Activated naive CD8-positive, alpha-beta T cell treated with anti-CD3 and anti-CD28 coated beads for 36 hours (primary cell): ENCODE data around the gene MRC2. TPM values are rescaled to one million over a fixed set of nuclear protein-coding genes. Genes with fewer than 3 reads are reported as not detected.

Experiments used
- DNase-seq: peaks from one replicate; pipeline ENCODE4 v3.0.0; 2021
- H3K27ac Mint-ChIP-seq: one replicate; pipeline ENCODE4 v1.8.0; 2022; ENCODE audit warnings: mild to moderate bottlenecking, moderate library complexity, mixed read lengths
- H3K27me3 Mint-ChIP-seq: one replicate; pipeline ENCODE4 v1.8.0; 2022; ENCODE audit warnings: mild to moderate bottlenecking, mixed read lengths
- H3K36me3 Mint-ChIP-seq: one replicate; pipeline ENCODE4 v1.8.0; 2021; ENCODE audit warnings: mild to moderate bottlenecking, mixed read lengths
- H3K4me1 Mint-ChIP-seq: one replicate; pipeline ENCODE4 v1.8.0; 2021; ENCODE audit warnings: mixed read lengths
- H3K4me3 Mint-ChIP-seq: one replicate; pipeline ENCODE4 v1.8.0; 2022; ENCODE audit warnings: mild to moderate bottlenecking, moderate library complexity, mixed read lengths
- H3K9me3 Mint-ChIP-seq: one replicate; pipeline ENCODE4 v1.8.0; 2022; ENCODE audit warnings: mixed read lengths
- total RNA-seq, 2 experiments: library from RNA; stranded (reverse); gene quantifications; one replicate each; pipeline ENCODE4 v1.2.3, GENCODE V29; 2021

MRC2 gene
- total RNA-seq, 2 experiments from 2014 or later = 5.1 to 5.8 TPM

DNA sequence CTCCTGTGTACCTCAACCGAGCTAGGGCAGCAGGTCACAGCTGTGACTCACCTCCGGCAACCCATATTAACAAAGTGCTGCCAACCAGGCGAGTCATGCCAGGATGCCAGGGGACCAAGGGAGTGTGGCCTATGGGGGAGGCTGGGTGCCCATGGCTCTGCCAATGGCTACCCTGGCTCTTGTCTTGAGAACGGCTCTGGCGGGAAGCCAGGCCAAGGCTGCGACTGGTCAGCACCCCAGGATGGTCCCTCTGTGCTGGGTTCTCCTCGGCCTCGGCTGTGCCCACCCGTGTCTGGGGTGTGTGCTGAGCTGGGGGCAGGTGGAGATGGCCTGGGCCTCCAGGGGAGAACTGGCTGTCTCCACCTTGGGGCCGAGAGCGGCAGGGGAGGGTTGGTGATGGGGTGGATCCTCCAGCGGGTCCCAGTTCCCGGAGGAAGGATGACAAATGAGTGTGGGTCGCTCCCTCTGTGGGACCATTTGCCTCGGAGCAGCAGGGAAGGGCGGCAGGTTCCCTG, 75.8 kb downstream of the MRC2 start:
- H3K27ac Mint-ChIP-seq = no peak overlapping the region
- no peaks in the 10 kb centered on the region for H3K36me3 Mint-ChIP-seq
- H3K9me3 Mint-ChIP-seq = no peaks in the 10 kb centered on the region
- peaks cover 13% of the 10 kb centered on the region for H3K4me1 Mint-ChIP-seq
- peaks cover 26% of the 10 kb centered on the region for H3K27me3 Mint-ChIP-seq
- H3K4me3 Mint-ChIP-seq = peak overlapping the region; percentile 34
- DNase-seq = no peak

DNA sequence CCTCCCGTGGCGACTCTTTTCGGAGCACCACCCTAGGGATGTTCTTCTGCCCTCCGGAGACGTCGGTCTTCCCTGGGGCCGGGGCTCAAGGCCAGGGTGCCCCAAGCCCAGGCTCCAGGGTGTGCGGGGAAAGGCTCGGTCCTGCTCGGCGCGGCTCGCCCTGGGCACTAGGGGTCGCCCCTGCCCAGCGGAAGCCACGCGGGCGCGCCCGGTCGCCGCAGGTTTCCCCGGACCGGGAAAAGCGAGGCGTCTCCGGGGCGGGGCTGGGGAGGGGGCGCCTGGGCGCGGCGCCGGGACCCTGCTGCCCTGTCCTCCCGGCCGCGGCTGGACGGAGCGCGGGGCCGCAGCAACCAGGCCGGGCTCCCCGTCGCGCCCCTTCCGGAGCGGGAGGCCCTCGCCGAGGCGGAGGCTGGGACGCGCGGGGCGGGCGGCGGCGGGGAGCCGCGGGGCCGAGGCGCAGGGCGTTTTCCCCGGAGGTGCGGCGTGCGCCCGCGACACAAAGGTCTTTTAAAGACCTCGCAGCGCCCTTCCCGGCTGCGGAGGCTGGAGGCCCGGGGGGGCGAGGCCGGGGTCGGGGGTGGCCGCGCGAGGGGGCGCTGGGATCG, 76.4 kb downstream of the MRC2 start:
- Mint-ChIP-seq H3K27me3 (peaks cover 26% of the 10 kb centered on the region), H3K36me3 (no peaks in the 10 kb centered on the region), H3K9me3 (peaks cover 4% of the 10 kb centered on the region), H3K4me3 (peak overlapping the region; percentile 34), H3K4me1 (peaks cover 13% of the 10 kb centered on the region), H3K27ac (no peak overlapping the region)
- DNase-seq = peak; percentile 79

DNA sequence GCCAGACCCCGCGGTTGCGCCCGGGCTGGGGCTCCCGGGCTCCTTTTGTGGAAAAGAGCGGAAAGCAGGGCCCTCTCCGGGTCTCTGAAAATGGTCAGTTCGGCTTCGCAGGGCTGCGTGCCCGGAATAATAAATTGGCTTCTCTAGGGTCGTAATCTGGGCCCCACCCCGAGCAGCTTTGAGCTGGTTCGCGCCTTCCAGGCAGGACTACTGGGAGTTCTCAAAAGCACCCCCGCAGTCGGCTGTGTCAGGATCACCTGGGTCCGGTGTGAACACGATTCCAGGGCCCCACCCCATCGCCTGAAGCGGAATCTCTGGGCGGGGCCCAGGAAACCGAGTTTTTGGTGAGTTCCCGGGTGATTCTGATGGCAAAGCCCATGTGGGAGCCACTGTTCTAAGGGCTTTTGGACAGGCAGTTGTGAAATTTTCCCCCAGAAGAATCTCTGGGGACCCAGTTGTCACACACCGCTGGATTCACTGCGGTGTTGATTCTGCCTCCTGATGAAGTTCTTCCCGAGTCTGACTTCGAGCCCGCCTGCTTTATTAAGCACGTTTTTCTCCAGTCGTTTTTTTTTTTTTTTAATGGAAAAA, 77.0 kb downstream of the MRC2 start:
- H3K4me1 Mint-ChIP-seq = peaks cover 13% of the 10 kb centered on the region
- peaks cover 26% of the 10 kb centered on the region for H3K27me3 Mint-ChIP-seq
- no peaks in the 10 kb centered on the region for H3K36me3 Mint-ChIP-seq
- H3K4me3 Mint-ChIP-seq = peak overlapping the region; percentile 57
- DNase-seq = no peak
- no peak overlapping the region for H3K27ac Mint-ChIP-seq
- peaks cover 4% of the 10 kb centered on the region for H3K9me3 Mint-ChIP-seq

DNA sequence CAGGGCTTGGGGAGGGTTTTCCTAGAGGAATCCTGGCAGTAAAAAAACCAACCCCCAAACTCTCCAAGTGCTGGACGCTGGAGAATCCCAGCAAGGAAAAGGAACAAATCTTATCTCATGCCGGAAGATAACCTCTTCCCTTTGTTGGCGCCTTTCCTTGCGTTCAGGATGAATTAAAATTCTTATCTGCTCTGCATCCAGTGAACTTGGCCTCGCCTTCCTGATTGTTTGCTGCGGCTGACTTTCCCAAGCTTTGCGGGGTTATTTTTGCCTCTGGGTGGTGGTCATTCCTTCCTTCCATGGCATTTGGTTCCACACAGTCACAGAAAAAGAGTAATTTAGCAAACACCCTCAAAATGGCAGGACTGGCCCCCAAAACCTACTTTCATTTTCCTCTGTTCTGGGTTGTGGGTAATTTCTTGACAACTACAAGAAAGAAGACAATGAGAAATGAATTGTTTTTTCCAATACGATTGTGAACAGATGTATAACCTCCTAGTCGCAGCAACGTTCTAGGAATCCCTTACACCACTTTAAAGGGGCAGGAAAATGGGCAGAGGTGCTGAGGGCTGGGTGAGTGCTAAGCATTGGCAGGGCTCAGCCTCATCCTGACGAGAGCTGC, 77.8 kb downstream of the MRC2 start:
- Mint-ChIP-seq H3K27ac (no peak overlapping the region), H3K4me1 (peaks cover 13% of the 10 kb centered on the region), H3K4me3 (peak overlapping the region; percentile 20), H3K36me3 (no peaks in the 10 kb centered on the region), H3K9me3 (peaks cover 4% of the 10 kb centered on the region), H3K27me3 (peaks cover 23% of the 10 kb centered on the region)
- DNase-seq = no peak

DNA sequence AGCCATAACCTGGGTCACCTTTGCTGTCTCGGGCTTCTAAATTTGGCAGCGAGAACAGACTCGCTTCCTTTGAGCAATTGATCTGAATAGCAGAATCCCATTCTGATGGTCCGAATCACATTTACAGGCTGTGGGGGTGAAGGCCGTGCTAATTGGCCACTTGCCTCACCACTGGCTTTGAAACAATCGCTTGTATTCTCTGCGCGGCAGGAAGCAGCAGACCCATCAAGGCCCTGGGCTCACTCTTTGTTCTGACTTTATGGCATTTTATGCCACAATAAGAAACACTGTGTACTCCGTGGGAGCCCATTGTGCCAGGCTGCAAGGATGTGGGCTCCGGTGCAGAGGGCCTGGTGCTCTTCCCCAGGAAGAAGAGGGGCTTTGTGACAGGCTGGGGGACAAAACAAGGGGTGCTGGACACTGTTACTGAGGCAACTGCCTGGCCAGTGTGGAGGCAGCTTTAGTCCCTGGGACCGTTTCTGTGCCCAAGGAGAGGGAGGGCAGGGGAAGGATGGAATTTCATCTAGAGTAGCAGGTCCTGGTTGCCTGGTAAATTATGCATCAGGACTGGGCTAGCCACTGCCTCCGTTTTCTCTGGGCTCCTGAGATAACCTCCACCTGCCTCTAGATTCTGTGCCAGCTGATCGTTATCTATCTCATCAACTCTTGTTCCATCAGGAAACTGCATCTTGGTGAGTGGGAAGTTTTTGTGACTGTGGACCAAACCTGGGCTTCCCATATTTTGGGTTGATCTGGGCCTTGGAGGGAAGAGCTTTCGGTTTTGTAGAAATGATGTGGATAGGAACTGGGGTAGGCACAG, 78.5 kb downstream of the MRC2 start:
- Mint-ChIP-seq H3K27ac (no peak overlapping the region), H3K4me3 (no peak overlapping the region), H3K36me3 (no peaks in the 10 kb centered on the region), H3K27me3 (peaks cover 23% of the 10 kb centered on the region), H3K9me3 (peaks cover 4% of the 10 kb centered on the region), H3K4me1 (peaks cover 13% of the 10 kb centered on the region)
- DNase-seq = no peak

DNA sequence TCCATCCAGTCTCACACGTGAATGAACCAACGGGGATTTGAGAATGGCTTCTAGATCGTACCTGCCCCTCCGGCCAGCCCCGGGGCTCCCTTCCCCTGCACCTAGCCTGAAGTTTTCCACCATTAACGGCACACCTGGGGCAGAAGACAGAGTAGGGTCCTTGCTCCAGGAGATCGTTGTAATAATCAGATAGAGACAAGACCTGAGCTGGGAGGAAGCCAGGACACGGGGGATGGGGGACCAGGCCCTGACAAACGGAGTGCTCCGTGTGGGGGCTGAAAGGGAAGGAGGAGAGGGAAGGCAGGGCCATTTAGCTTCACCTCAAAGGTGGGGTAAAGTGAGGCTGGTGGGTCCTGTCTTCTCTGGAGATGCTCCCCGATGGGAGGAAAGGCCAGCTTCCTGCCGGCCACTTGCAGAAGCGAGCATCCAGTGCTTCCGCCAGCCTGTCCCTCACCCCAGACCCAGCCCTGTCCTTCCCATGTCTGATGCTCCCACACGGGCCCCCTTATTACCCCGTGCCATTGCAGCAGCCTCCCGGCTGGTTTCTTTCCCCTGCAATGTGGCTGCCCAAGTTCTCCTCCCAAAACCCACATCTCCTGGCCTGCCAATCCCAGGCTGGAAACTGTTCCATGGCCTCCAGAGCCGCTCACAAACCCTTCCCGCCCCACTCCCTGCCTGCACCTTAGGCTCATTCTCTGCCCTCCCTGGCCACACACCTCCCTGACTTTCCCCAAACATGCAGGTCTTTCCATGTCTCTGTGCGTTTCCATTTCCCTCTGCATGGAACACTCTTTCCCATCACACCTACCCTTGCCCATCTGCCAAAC, 79.3 kb downstream of the MRC2 start:
- no peak overlapping the region for H3K27ac Mint-ChIP-seq
- peaks cover 20% of the 10 kb centered on the region for H3K27me3 Mint-ChIP-seq
- no peak for DNase-seq
- no peaks in the 10 kb centered on the region for H3K36me3 Mint-ChIP-seq
- no peak overlapping the region for H3K4me3 Mint-ChIP-seq
- H3K4me1 Mint-ChIP-seq = peaks cover 13% of the 10 kb centered on the region
- H3K9me3 Mint-ChIP-seq = peaks cover 4% of the 10 kb centered on the region

DNA sequence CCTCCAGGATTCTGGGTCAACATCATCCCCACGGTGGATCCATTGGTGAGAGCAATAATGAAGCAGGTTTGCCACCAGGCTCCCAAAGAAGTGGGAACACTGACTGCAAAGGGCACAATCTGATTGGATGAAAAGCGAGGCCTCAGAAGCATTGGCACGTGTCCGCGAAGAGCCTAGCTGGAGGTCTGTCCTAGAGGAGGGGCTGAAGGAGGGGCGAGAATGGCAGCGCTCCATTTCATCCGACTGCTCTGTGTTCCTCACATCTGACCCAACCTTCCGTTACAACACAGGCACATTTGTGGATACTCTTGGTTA, 79.9 kb downstream of the MRC2 start:
- H3K4me1 Mint-ChIP-seq = peaks cover 13% of the 10 kb centered on the region
- H3K4me3 Mint-ChIP-seq = no peak overlapping the region
- H3K27me3 Mint-ChIP-seq = peaks cover 18% of the 10 kb centered on the region
- peaks cover 4% of the 10 kb centered on the region for H3K9me3 Mint-ChIP-seq
- no peak overlapping the region for H3K27ac Mint-ChIP-seq
- DNase-seq = no peak
- no peaks in the 10 kb centered on the region for H3K36me3 Mint-ChIP-seq

DNA sequence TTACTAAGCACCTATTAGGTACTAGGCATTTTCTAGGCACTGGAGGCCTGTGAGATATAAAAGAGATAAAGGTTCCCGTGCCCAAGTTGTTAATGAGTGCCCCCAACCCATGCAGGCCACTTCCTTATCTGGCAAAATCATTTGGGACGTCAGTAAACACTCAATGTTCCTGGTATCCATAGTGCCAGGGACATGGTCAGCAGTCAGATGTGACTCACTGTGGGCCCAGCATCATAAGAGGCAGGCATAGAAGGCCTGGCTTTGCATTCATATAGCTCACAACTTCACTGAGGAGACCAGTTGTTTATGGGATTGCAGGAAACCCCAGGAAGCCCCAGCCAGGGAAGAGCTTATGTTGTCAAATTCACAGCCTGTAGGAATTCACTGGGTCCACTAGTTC, 81.1 kb downstream of the MRC2 start:
- peaks cover 18% of the 10 kb centered on the region for H3K27me3 Mint-ChIP-seq
- DNase-seq = no peak
- no peak overlapping the region for H3K4me3 Mint-ChIP-seq
- peaks cover 4% of the 10 kb centered on the region for H3K9me3 Mint-ChIP-seq
- H3K36me3 Mint-ChIP-seq = no peaks in the 10 kb centered on the region
- H3K4me1 Mint-ChIP-seq = peaks cover 13% of the 10 kb centered on the region
- no peak overlapping the region for H3K27ac Mint-ChIP-seq

DNA sequence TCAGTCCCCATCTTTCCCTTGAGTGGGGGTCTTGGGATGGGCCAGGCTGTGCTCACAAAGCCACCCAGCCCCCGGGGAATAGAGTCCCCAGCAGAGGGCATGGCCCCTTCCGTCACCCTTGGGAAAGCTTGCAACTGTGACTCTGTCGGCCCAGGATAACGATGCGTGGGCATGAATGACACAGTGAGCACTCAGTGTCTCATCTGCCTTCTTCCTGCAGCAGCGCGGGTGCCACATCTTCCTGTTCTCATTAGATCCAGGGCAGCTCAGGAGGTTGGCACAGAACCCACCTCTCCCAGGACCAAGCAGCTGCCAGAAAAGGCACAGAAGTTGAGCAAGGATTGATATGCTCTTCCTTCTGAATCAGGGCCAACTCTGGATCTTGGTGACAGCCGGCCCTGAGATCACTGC, 84.7 kb downstream of the MRC2 start:
- Mint-ChIP-seq H3K27ac (no peak overlapping the region), H3K4me1 (peaks cover 3% of the 10 kb centered on the region), H3K36me3 (no peaks in the 10 kb centered on the region), H3K9me3 (peaks cover 4% of the 10 kb centered on the region), H3K27me3 (peaks cover 7% of the 10 kb centered on the region), H3K4me3 (no peak overlapping the region)
- no peak for DNase-seq

DNA sequence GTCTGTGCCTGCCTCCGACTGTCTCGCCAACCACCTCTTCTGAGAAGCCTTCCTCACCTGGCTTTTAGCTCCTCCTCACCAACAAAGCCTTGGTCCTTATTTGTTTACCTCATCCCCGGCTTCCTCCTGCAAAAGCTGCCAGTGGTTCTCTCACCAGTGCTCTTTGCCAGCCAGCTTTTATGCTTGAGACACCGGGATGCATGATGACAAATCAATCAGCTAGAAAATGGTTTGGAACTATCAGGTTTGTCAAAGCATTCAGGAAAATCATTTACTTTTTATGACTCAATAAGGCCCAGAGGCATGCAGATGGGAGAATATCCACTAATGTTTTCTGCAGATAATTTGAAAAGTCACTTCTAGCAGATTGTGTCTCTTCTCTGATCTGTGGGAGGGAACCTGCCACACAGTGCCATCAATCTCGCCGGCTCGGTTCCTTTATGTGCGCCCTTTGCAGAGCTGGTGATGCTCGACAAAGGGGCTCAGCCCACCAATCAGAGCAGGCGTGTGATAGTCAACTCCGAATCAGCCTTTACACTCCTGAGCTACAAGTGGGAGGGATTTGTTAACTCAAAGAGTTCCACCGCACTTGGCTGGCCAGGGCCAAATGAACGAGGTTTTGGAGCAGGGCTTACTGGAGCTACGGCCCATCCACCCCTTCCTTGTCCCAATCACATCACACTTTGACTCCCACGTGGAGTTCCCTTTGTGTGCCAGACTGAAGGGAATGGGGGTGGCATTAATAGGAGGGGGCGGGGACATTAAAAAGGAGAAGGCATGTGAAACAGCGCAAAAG, 85.8 kb downstream of the MRC2 start:
- Mint-ChIP-seq H3K4me3 (no peak overlapping the region), H3K27me3 (peaks cover 4% of the 10 kb centered on the region), H3K36me3 (no peaks in the 10 kb centered on the region), H3K27ac (no peak overlapping the region), H3K4me1 (peaks cover 4% of the 10 kb centered on the region), H3K9me3 (peaks cover 4% of the 10 kb centered on the region)
- DNase-seq = no peak

DNA sequence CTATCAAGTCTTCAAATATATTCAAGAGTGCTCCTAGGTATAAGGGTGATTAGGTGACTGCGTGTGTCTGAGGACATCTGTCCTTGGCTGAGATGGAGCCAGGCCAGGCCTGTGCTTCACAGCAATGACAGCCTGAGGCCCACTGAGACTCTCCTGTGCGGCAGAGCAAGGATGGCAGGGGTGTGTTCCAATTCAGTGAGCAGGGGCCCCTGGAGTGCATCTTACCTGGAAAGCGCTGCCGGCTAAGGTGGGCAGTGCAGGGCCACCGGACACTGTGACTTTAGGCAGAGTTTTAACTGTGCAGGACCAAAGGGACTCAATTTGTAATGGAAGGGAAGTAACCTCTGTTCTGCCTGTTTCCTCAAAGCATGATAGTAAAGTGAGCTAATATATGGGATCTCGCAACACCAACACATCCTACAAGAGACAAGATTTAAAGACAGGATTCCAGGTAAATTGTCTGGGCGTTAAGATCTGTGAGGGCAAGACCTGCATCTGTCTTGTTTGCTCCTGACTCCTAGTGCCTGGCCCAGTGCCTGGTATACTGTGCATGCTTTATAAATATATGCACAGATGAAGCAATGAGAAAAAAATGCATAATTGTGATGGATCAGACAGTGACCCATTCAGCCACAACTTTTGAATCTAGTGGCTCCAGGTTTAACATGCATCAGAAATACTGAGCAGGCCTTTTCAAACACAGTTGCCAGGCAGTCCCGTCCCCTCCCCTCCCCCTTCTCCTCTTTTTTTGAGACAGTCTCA, 86.7 kb downstream of the MRC2 start:
- H3K27ac Mint-ChIP-seq = no peak overlapping the region
- H3K4me3 Mint-ChIP-seq = no peak overlapping the region
- no peak for DNase-seq
- H3K27me3 Mint-ChIP-seq = peaks cover 4% of the 10 kb centered on the region
- peaks cover 10% of the 10 kb centered on the region for H3K4me1 Mint-ChIP-seq
- no peaks in the 10 kb centered on the region for H3K9me3 Mint-ChIP-seq
- H3K36me3 Mint-ChIP-seq = no peaks in the 10 kb centered on the region

DNA sequence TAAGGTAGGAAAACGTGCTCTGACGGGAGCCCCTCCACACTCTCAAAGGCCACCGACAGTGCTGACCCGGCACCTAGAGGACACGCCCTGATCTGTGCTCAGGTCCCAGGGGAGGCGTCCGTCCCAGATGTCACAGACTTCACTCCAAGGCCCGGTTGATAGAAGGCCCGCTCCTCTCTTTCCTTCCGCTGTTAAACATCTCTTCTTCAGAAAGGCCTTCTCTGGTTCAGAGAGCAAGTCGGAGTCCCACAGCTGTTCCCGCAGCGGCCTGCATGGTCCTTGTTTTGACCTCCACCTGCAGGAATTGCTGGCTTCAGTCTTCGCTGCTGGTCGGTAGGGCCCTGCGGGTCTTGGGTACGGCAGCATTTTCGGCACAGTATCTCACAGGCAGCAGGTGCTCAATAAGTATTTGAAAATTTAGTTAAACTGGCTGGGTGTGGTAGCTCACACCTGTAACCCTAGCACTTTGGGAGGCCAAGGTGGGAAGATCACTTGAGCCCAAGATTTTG, 88.5 kb downstream of the MRC2 start:
- Mint-ChIP-seq H3K27ac (no peak overlapping the region), H3K9me3 (peaks cover 6% of the 10 kb centered on the region), H3K4me3 (no peak overlapping the region), H3K27me3 (peaks cover 12% of the 10 kb centered on the region), H3K4me1 (peaks cover 13% of the 10 kb centered on the region), H3K36me3 (peaks cover 7% of the 10 kb centered on the region)
- DNase-seq = no peak

DNA sequence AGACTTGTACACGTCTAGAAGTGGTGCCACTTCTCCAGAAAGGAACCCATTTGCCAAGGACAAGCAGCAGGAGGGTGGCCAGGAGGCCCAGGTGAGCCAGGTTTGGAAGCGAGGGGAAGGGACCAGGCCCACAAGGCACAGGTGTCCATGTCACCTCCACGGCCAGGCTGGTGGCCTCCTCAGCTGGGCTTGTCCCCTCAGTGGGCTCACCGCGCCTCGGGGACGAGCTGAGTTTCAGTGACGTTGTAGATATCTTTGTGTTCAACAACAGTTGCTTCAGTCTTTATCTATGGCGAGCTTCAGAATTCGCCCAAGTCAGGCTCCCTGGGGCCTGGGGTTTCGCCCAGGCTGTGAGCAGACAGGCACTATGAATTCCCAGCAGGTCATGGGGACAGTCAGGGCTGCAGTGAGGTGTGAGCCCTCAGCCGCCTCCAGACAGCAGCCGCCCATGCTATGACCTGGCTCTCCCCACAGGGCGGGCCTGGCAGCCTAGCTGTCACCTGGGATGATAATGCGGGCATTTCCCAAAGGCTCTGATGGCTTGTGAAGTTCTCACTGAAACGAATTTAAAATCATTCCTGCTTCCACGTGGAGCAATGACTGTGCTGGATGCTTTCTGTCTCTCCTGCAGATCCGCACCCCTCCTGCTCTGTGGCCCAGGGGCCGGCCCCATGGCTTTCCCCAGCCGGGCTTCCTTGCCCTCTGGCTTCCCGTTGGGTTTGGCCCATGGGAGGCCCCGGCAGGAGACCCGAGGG, 89.5 kb downstream of the MRC2 start:
- Mint-ChIP-seq H3K27ac (no peak overlapping the region), H3K9me3 (peaks cover 6% of the 10 kb centered on the region), H3K4me1 (peaks cover 13% of the 10 kb centered on the region), H3K27me3 (peaks cover 16% of the 10 kb centered on the region), H3K4me3 (no peak overlapping the region), H3K36me3 (peaks cover 7% of the 10 kb centered on the region)
- no peak for DNase-seq
